Pancreas (tissue), 10 donors: Measurements from ENCODE around the gene RNF31. TPM values are rescaled to one million over a fixed set of nuclear protein-coding genes. Genes with fewer than 3 reads are reported as not detected.
A peak's percentile ranks its signal among the peaks of the same experiment; 100 is the strongest.

Experiments
- ATAC-seq, 4 donors: fragments of 200-7000 bp; cut with Tn5 transposase; one replicate each; pipeline versions ENCODE4 v1.8.0 to v1.9.1; 2020; ENCODE audit warnings: mild to moderate bottlenecking in 4 of 4, moderate library complexity in 4 of 4
- DNase-seq, 6 donors: peaks; one replicate each; pipeline ENCODE4 v3.0.0-alpha.2; 2020
- FAIRE-seq: peaks from 2 replicates; lab custom pipeline; 2012; peaks lifted over from hg19 to GRCh38; lab: Jason Lieb, UNC
- H3K27ac ChIP-seq, 4 donors: fragments of 200-600 bp; sonication (generic); 1 replicate in 3 of 4; 2 replicates in 1 of 4; pipeline versions ENCODE4 v1.5.0 to v1.8.0; 2020
- H3K27me3 ChIP-seq, 4 donors: fragments of 200-600 bp; one replicate each; pipeline ENCODE4 v1.8.0; 2021
- H3K36me3 ChIP-seq, 3 donors: fragments of 200-600 bp; sonication (generic) in 1 of 3; one replicate each; pipeline versions ENCODE4 v1.5.0 to v1.8.0; 2020 to 2021
- H3K4me1 ChIP-seq, 3 donors: fragments of 200-600 bp; one replicate each; pipeline ENCODE4 v1.8.0; 2021
- H3K4me3 ChIP-seq, 4 donors: fragments of 200-600 bp; sonication (generic) in 2 of 4; one replicate each; pipeline versions ENCODE4 v1.5.0 to v1.8.0; 2020 to 2021
- H3K9me3 ChIP-seq, 4 donors: fragments of 200-600 bp; one replicate each; pipeline ENCODE4 v1.8.0; 2021
- WGBS, 2 donors: extraction: QIAGEN DNeasy Blood & Tissue Kit; methylation state at CpG; one replicate each; pipeline ENCODE4 v1.1.7; 2013; 5-methylcytosine and 5-hydroxymethylcytosine counted together
- intact Hi-C, 3 donors: fragments of 100-400 bp; cut with DNase I; formaldehyde crosslinking; loops; one replicate each; pipeline versions ENCODE4 v1.11.1 to v1.14.2; 2022
- polyA plus RNA-seq, 2 donors: library from polyadenylated mRNA; stranded (reverse); fragments of 200-250 nt; gene quantifications; one replicate each; pipeline ENCODE4 v1.2.3, GENCODE V29; 2013
- total RNA-seq, 6 donors: library from RNA; stranded (reverse); fragmentation: NEBNext Ultra II Directional in 4 of 6; extraction: Animal tissue kit (Norgen Biotek cat#: 25700) in 4 of 6; gene quantifications; one replicate each; pipeline versions ENCODE4 v1.2.1 to v1.2.4, GENCODE V29; 2021 to 2023
- TF ChIP-seq, protein P1 (sequence below), 4 donors: fragments of 200-600 bp; sonication (generic) in 3 of 4; IDR thresholded peaks; one replicate each; pipeline versions ENCODE4 v1.5.0 to v1.8.0; 2021; ENCODE audit warnings: antibody characterized with exemption in 4 of 4
- donor health status: healthy with polysubstance abuse.
- donor health status: DM: no; HTN: no; CAD: no; lungs with moderate emphysema.
- donor health status: DM: no; HTN: no; CAD: no.
- donor health status: control.
- donor health status: control.
- donor health status: Bipolar disorder and iron deficiency.
- donor health status: DM: yes; HTN: yes; CAD: no.
- donor health status: DM: no; HTN: no; CAD: no.
- donor health status: DM: no; HTN: no; CAD: no.
- donor health status: DM: yes; HTN: yes; CAD: no.

The RNF31 gene
- total RNA-seq: 10 to 100 TPM; 25.8 to 44.2 (median 37.1) TPM
- polyA plus RNA-seq: 100 to 1,000 TPM; 124 to 169 TPM

DNA sequence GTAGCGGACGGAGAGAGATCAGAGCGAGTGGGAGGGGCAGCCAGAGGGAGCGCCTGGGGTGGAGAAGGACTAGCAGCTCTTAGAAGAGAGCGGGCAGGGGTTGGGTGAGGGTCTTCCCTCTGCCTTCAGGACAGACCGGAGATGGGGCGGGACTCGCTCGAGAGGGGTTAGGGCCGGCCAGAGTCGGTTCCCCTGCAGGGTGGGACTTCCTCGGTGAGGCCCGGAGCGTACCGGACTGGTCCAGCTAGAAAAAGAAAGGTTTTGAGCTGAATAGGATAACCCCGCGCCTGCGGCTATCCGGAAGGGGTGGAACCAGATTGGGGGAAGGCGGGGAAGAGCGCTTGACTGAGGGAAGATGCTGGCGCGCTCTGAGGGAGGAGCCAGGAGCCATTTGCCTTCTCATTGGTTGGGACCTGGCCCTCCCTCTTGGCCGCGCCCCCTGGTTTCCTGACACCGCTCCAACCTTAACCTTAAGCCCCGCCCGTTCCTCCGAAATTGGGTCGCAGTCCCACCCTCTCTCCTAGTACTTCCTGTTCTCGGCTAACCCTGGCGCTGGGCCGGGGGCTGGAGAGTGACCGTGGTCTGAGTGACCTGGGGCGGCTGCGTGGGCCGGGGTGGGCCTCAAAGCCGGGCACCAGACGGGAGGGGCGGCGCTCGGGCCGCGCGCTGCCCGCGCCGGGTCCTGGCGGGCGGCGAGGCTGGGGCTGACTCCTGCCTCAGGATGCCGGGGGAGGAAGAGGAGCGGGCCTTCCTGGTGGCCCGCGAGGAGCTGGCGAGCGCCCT is at the start of gene RNF31:
Gene RNF31, plus strand, starts transcription at position 521 of the 783 bp plus-strand sequence. Its CDS starts 201 bp downstream, at position 722.
- TF ChIP-seq, protein P1, sequence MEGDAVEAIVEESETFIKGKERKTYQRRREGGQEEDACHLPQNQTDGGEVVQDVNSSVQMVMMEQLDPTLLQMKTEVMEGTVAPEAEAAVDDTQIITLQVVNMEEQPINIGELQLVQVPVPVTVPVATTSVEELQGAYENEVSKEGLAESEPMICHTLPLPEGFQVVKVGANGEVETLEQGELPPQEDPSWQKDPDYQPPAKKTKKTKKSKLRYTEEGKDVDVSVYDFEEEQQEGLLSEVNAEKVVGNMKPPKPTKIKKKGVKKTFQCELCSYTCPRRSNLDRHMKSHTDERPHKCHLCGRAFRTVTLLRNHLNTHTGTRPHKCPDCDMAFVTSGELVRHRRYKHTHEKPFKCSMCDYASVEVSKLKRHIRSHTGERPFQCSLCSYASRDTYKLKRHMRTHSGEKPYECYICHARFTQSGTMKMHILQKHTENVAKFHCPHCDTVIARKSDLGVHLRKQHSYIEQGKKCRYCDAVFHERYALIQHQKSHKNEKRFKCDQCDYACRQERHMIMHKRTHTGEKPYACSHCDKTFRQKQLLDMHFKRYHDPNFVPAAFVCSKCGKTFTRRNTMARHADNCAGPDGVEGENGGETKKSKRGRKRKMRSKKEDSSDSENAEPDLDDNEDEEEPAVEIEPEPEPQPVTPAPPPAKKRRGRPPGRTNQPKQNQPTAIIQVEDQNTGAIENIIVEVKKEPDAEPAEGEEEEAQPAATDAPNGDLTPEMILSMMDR (IDR thresholded peaks at IDR 0.05): no peak
- WGBS, 2 donors: 1% methylated on average over 51 to 57 of the region's 57 CpGs
- Histone ChIP-seq H3K27me3 (no peaks in the 10 kb centered on the region), H3K27ac (peak within 1 kb of the TSS; percentile 78 to 89 (median 84)), H3K4me3 (peak within 1 kb of the TSS; percentile 70 to 96 (median 88)), H3K36me3 (peaks cover 0 to 28% (median 26%) of the 10 kb centered on the region in 3 donors), H3K4me1 (peaks cover 8 to 25% (median 14%) of the 10 kb centered on the region in 3 donors), H3K9me3 (no peaks in the 10 kb centered on the region)
- ATAC-seq: peak; percentile 91 to 96 (median 92)
- intact Hi-C loops: no loop called here
- DNase-seq: peak; percentile 92 to 98 (median 98)
- peak; percentile 90 for FAIRE-seq

DNA sequence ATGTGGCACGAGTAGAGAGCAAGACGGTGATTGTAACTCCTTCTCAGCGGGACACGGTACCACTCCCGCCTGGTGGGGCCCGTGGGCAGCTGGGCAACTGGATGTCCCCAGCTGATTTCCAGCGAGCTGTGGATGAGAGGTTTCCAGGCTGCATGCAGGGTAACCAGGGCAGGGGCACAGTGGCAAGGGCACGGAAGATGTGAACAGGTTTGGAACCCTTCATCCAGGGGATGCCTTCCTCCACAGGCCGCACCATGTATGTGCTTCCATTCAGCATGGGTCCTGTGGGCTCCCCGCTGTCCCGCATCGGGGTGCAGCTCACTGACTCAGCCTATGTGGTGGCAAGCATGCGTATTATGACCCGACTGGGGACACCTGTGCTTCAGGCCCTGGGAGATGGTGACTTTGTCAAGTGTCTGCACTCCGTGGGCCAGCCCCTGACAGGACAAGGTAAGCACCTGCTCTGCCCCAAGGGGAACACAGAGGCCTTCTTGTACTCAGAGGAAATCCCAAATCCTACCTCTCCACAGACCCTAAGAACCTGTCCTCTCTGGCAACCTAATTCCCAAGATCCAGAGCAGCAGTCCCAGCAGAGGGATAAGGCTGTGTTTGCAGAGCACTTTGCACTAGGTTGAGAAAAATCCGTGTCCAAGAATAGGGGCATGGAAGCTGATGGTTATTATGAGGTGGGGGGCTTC is 48.9 kb upstream of the RNF31 start:
- FAIRE-seq (no peak), ATAC-seq (no peak), DNase-seq (peak in 2 of 6 donors; percentile 36 to 58)
- H3K36me3 ChIP-seq: no peaks in the 10 kb centered on the region
- intact Hi-C loops: no loop called here
- H3K27me3 ChIP-seq: no peaks in the 10 kb centered on the region
- peaks cover 9 to 14% (median 13%) of the 10 kb centered on the region in 3 donors for H3K4me1 ChIP-seq
- TF ChIP-seq, protein P1 (IDR thresholded peaks at IDR 0.05): no peak
- 92% methylated on average over 16 of the region's 16 CpGs for WGBS, 2 donors
- H3K27ac ChIP-seq: peak overlapping the region; percentile 36 to 58 (median 40)
- H3K9me3 ChIP-seq: no peaks in the 10 kb centered on the region
- no peak overlapping the region for H3K4me3 ChIP-seq

DNA sequence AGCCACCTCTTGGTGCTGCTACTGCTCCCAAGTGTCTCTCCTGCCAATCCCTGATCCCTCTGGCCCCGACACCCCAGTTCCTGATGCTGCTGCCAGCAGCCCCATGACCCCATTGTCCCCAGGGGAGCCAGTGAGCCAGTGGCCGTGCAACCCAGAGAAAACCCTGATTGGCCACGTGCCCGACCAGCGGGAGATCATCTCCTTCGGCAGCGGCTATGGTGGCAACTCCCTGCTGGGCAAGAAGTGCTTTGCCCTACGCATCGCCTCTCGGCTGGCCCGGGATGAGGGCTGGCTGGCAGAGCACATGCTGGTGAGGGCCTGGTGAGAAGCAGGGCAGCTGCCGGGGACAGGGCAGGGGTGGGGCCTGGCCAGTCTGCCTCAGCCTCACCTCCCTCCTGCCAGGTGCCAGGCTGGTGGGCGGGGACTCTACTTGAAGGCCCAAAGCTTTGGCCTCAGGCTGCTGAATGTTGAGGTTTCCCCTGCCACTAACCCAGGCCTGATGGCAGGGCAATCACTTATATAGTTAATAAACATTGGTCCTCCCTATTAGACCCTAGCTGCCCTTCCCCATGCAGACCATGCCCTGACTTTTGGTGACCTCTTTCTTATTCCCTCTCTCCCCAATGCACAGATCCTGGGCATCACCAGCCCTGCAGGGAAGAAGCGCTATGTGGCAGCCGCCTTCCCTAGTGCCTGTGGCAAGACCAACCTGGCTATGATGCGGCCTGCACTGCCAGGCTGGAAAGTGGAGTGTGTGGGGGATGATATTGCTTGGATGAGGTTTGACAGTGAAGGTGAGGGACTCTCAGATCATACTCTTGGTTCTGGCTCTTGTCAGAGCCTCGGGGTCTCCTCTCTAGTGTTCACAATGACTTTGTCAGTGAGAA is 48.1 kb upstream of the RNF31 start:
- H3K9me3 ChIP-seq: no peaks in the 10 kb centered on the region
- 40 to 48% methylated on average over 17 of the region's 17 CpGs for WGBS, 2 donors
- no peaks in the 10 kb centered on the region for H3K27me3 ChIP-seq
- no peak overlapping the region for H3K4me3 ChIP-seq
- no peaks in the 10 kb centered on the region for H3K36me3 ChIP-seq
- DNase-seq (peak; percentile 84 to 98 (median 95)), FAIRE-seq (no peak), ATAC-seq (peak; percentile 82 to 89 (median 86))
- peak overlapping the region; percentile 36 to 58 (median 40) for H3K27ac ChIP-seq
- TF ChIP-seq, protein P1 (IDR thresholded peaks at IDR 0.05): no peak
- intact Hi-C loops: no loop called here
- H3K4me1 ChIP-seq: peaks cover 9 to 14% (median 11%) of the 10 kb centered on the region in 3 donors

DNA sequence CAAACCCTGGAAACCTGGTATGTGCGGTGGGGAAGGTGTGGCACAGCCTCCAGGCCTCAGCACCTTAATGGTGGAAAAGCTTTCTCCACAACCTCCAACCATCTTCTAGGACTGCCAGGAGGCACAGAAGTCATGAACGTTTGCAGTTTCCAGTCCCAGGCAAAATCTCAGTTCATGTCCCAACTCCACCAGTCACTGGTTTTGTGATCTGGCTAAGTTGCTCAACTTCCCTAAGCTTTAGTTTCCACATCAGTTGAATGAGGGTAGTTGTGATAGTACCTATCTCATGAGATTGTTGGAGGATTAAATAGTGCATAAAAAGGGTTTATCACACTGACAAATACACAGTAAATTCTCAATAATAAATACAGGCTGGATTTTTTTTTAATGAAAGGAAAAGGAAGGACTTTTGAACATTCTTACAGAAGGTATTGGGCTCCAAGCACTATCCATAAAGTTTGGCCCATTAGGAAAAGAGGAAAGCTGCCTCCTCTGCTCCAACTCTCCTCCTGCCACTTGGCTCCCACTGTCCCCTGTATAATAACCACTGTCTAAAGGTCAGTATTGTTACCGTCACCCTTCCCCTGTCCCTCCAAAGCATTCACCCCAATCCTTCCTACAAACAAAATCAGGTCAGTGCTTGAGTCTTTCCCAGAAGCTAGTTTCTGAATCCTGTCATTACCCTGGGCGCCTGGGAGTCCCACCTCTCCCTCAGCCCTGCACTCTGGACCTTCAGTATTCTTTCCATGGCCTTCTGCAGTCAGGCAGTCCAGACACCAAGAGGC is 46.9 kb upstream of the RNF31 start:
- ATAC-seq: no peak
- FAIRE-seq: no peak
- 77 to 81% methylated on average over 4 of the region's 4 CpGs for WGBS, 2 donors
- intact Hi-C loops: no loop called here
- Histone ChIP-seq H3K27ac (no peak overlapping the region), H3K9me3 (no peaks in the 10 kb centered on the region), H3K27me3 (no peaks in the 10 kb centered on the region), H3K4me1 (peaks cover 9 to 11% (median 11%) of the 10 kb centered on the region in 3 donors), H3K4me3 (no peak overlapping the region), H3K36me3 (no peaks in the 10 kb centered on the region)
- TF ChIP-seq, protein P1 (IDR thresholded peaks at IDR 0.05): no peak
- DNase-seq: no peak
